H7 (cell line): ENCODE results near the gene RAD52. TPM values are rescaled to one million over a fixed set of nuclear protein-coding genes. Genes with fewer than 3 reads are reported as not detected.
A peak's percentile ranks its signal among the peaks of the same experiment; 100 is the strongest.

ENCODE experiments used
- DNase-seq: peaks from one replicate; pipeline ENCODE4 v3.0.0; 2012
- H3K27me3 ChIP-seq: 2 replicates; pipeline ENCODE4 v1.6.0; 2011; ENCODE audit warnings: mild to moderate bottlenecking, low read length; ENCODE audit not compliant: control insufficient read depth, insufficient read depth
- H3K36me3 ChIP-seq: replicated peaks from 2 replicates; pipeline ENCODE4 v1.5.1; 2011; ENCODE audit warnings: low read length; ENCODE audit not compliant: control insufficient read depth, insufficient read depth
- H3K4me3 ChIP-seq: 2 replicates; pipeline ENCODE4 v1.5.1; 2011; ENCODE audit warnings: low read depth, mild to moderate bottlenecking, control low read depth, low read length, moderate library complexity; ENCODE audit not compliant: insufficient read depth
- total RNA-seq: library from RNA; depleted of rRNA; stranded (reverse); fragments of >200 nt; shearing (Covaris generic); gene quantifications from 2 replicates; pipeline ENCODE4 v1.2.3, GENCODE V29; 2014; rRNA removed

RAD52 gene
- total RNA-seq = 8.4 and 16.6 TPM in 2 replicates

DNA sequence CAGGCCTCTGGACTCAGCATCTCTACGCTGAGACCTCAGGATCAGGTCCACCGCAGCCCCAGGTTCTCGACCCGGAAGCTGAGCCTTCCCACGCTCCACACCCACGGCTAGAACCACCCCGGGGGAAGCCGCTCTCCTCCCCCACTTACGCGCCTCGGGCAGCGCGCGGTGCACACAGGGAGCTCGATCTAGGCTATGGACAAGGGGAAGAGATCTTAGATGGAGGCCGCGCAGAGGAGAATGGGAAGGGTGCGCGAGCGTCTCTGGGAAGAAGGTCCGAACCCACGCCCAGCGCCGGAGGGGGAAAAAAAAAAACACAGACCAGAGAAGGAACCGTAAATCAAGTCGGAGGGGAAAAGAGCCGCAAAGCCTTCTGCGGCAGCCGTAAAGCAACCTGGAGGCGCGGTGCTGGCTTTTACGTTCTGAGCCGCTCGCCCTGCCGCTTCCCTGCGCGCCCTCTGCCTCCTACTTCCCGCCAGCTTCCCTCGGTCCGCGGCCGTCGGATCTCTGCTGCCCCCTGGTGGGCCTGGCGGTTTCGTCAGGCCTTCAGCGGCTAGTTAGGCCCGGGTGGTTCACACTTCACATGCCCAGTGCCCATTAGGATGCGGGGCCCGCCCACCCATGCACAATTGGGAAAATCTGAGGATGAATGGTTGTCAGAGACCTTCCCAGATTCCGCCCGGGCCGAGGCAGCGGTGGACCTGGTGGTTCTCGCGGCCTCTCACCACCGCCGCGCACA, at the start of gene RAD52:
Gene RAD52 (minus strand): TSS at position 242 of the 739 bp plus-strand sequence. CDS start 16,636 bp downstream, outside the sequence.
- Histone ChIP-seq H3K4me3 (peak within 1 kb of the TSS; percentile 90), H3K36me3 (no peaks in the 10 kb centered on the region), H3K27me3 (no peaks in the 10 kb centered on the region)
- DNase-seq = peak; percentile 95

DNA sequence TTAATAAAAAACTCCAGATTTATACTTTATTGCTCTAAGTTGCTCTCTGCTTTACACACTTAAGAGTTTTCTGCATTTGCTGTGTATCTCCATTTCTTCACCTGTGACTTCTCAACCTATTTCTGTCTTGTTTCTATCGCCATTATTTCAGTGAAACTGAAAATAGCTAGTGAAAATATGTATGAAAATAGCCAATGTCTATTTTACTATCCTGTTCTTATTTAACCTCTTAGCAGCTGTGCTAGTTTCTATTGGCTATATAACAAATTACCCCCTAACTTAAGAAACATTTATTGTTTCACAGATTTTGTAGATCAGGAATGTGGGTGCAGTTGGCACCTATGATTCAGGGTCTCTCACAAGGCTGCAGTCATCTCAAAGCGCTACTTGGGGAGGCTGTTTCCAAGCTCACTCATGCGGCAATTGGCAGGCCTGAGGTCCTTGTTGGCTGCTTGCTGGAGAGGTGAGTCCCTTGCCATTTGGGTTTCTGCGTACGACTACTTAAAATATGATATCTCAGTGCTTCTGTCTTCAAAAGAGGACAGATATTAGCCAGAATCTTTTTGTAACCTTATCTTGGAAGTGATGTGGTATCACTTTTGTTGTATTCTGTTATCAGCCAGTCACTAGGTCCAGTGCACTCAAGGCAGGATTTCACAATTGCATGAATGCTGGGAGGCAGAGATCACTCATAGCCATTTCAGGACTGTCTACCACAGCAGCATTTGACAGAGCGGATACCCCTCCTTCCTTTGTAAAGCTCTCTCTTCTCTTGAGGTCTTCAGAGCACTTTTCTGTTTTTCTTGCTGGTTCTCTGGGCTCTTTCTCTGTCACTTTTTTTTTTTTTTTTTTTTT, 48.8 kb upstream of the RAD52 start:
- no peak for DNase-seq
- no peaks in the 10 kb centered on the region for H3K27me3 ChIP-seq
- H3K36me3 ChIP-seq = no peaks in the 10 kb centered on the region
- H3K4me3 ChIP-seq = no peak overlapping the region

- no peaks in the 10 kb centered on the region for H3K36me3 ChIP-seq
- no peak overlapping the region for H3K4me3 ChIP-seq
- no peaks in the 10 kb centered on the region for H3K27me3 ChIP-seq
- DNase-seq = no peak
Observed at GRCh38 chr12:997505-997904, 48.0 kb upstream of the RAD52 start.

- Histone ChIP-seq H3K4me3 (no peak overlapping the region), H3K36me3 (no peaks in the 10 kb centered on the region), H3K27me3 (no peaks in the 10 kb centered on the region)
- DNase-seq = no peak
Observed at GRCh38 chr12:996881-997280, 47.4 kb upstream of the RAD52 start.

- H3K36me3 ChIP-seq = no peaks in the 10 kb centered on the region
- DNase-seq = no peak
- no peaks in the 10 kb centered on the region for H3K27me3 ChIP-seq
- no peak overlapping the region for H3K4me3 ChIP-seq
Observed at GRCh38 chr12:992647-993046, 43.2 kb upstream of the RAD52 start.

DNA sequence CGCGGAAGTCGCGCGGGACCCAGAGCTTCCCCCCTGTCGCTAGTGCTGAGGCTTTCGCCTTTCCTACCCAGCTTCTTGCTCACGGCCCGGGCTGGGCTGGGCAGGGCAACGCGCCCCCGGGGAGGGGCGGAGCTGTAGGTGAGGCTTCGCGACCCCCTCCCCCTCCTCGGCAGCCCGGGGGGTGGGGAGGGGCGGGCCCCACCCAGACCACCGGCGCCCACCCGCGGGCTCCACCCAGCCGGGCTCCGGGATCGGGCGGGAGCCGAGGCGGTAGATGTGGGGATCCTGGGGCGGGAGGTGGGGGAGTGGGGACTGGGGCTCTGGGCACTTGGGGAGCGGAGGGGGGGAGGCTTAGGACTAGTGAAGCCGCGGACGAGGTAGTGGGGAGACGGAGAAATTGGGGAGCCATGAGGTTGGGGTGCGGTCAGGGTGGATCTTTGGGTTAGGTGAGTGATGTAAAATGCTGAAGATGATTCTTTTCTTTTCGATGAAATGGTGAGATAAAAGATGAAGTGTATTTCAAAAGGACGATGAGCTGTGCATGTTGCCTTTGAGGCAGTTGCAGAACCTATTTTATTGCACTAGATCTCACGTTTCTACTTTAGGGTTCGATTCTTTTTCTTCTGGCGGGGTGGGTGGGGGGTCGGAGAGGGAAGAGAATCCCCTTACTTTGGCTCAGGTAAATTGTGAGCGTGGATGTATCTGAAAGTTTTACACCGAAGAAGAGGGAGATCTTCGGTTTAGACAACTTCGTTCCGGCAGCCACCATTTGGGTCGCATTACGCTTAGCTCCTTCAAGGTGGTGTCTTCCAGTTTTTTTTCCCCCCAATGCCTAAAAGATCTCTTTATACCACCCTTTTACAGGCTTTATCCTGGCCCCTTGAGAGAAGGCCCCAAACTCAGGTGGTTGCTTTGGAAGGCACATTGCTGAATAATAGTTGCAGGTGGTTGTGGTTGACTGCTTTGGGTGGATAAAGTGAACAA, 42.1 kb upstream of the RAD52 start:
- Histone ChIP-seq H3K36me3 (no peaks in the 10 kb centered on the region), H3K27me3 (no peaks in the 10 kb centered on the region), H3K4me3 (peak overlapping the region; percentile 95)
- peak; percentile 92 for DNase-seq

GRCh38 chr12:990661-991349, 41.3 kb upstream of the RAD52 start, which contains the start of gene ERC1:
Gene ERC1, plus strand, starts transcription at chr12:991223. Its CDS starts 36,681 bp downstream, at chr12:1027904.
- H3K27me3 ChIP-seq = no peaks in the 10 kb centered on the region
- H3K36me3 ChIP-seq = no peaks in the 10 kb centered on the region
- DNase-seq = peak; percentile 97
- H3K4me3 ChIP-seq = peak within 1 kb of the TSS; percentile 95

- Histone ChIP-seq H3K36me3 (no peaks in the 10 kb centered on the region), H3K4me3 (peak overlapping the region; percentile 95), H3K27me3 (no peaks in the 10 kb centered on the region)
- peak; percentile 65 for DNase-seq
Observed at GRCh38 chr12:989751-990660, 40.5 kb upstream of the RAD52 start.

DNA sequence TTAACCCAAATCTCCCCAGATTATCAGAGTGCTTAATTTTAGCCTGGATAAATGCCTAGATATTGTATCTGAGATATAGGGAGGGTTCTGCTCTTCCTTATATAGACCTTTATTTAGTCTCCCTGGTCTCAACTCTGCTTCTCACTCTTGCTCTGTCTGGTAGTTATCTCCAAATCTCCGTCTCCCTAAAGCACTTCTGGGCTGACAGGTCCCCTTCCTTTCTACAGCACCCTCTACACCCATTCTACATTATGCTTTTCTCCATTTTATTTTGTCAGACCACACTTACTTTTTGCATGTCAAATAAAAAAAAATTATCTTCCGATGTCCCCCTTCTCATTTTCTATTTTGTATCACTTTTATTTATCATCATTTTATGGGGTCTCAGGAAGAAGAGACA, 39.6 kb upstream of the RAD52 start:
- DNase-seq = no peak
- H3K27me3 ChIP-seq = no peaks in the 10 kb centered on the region
- no peaks in the 10 kb centered on the region for H3K36me3 ChIP-seq
- no peak overlapping the region for H3K4me3 ChIP-seq

DNA sequence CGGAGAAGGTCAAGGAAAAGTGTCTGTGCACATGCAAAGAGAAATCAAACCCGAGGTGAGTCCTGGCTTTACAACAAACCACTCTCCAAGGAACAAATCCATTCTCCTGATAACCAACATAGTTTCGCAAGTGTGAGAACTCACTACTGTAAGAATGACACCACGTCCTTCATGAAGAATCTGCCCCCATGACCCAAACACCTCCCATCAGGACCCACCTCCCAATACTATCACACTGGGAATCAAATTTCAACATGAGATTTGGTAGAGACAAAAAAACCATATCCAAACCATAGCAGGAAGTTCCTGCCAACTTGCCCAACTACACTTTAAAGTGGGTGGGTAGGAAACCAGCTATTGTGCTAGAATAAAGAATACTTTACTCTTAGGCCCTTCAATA, 39.2 kb upstream of the RAD52 start:
- H3K4me3 ChIP-seq = no peak overlapping the region
- H3K27me3 ChIP-seq = no peaks in the 10 kb centered on the region
- no peak for DNase-seq
- no peaks in the 10 kb centered on the region for H3K36me3 ChIP-seq

DNA sequence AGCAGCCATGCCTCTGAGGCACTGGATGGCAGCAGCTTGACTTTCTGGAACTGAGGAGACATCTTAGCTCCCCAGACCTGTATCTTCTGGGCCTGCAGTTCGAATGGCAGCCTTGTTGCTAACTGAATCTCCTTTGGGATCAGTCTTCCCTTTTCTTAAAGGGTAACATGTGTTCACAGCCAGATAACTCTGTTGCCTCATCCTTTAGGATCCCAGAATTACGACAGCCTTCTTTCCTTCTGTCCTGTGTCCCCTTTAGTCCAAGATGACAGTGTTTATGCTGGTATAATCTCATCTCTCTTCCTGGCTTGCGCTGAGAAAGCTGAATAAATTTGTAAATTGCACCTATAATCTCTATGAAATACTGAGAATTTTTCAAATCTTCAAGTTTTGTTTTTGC, 32.5 kb upstream of the RAD52 start:
- Histone ChIP-seq H3K36me3 (no peaks in the 10 kb centered on the region), H3K4me3 (no peak overlapping the region), H3K27me3 (no peaks in the 10 kb centered on the region)
- DNase-seq = no peak

DNA sequence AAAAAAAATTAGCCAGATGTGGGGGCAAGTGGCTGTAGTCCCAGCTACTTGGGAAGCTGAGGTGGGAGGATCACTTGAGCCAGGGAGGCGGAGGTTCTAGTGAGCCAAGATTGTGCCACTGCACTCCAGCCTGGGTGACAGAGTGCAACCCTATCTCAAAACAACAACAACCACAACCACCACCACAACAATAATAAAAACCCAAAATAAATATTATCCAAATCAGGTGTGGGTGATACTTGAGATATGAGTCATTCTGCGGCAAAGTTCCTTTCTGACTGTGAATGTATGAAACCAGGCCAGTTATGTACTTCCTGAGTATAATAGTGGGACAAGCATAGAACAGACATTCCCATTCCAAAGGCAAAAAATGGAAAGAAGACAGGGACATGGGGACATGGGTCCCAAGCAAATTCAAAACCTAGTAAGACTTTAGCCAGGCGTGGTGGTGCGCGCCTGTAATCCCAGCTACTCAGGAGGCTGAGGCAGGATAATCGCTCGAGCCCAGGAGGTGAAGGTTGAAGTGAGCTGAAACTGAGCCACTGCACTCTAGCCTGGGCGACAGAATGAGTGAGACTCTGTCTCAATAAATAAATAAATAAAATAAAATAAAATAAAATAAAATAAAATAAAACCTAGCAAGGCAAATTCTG, 31.8 kb upstream of the RAD52 start:
- Histone ChIP-seq H3K36me3 (no peaks in the 10 kb centered on the region), H3K27me3 (no peaks in the 10 kb centered on the region), H3K4me3 (no peak overlapping the region)
- DNase-seq = no peak
